Activated CD4-positive, alpha-beta T cell treated with anti-CD3 and anti-CD28 coated beads, Interleukin-2, Interleukin-6, amounts not matched to agents 100 ng/mL and 50 ng/mL, durations not matched to agents 16 hours and 8 hours (primary cell): ENCODE results near the gene PEAK3.
A peak's percentile ranks its signal among the peaks of the same experiment; 100 is the strongest.

Experiments
- DNase-seq: peaks from one replicate; pipeline ENCODE4 v3.0.0-alpha.2; 2020

PEAK3 gene, protein sequence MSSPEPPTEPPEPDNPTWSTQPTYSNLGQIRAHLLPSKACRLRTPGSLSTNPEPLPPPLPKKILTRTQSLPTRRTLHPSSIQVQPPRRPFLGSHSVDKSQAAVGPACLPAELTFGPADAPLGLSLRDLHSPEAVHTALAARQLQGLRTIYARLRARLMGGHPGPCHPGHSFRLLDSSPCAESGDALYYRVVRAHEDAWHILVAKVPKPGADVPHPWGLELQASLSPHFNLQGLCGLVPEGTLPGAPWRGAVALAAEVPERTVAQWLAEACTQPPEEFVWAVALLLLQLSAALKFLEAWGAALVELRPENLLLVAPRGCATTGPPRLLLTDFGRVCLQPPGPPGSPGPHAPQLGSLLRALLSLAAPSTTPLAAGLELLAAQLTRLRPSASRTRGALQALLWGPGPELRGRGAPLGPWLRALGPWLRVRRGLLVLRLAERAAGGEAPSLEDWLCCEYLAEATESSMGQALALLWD

DNA sequence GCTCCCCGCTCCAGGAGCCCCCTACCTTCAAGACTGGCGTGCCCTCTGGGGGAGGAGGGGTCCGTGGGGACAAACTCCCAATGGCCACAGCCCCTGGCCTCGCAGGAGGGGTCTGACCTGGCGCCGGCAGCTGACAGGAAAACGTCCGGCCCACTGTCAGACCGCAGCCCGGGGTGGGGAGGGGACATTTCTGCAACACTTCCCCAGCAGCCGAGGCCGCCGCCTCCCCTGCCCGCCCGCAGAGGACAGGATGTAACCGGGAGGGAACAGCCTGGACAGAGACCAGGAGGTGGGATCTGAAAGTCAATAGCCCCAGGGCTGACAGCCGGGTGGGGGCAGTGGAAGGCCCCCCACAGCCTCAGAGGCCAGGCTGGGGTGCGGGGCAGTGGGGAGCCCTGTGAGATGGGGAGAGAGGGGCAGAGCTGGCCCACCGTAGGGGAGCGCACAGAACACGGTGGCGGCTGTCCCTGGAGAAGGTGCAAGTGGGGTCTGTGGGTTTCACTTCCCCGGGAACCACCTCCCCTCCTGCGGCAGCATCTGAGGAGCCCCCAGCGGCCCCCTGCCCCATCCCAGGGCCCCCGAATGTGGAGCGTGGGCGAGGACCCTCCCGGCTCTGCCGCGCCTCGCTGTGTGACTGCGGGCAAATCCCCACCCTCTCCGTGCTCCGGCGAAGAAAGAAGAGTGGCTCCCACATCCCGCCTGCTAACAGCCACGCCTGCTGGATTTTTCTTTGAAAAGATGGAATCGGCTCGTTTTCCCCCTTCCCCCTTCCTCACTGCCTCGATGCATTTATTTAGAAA is at the start of gene PEAK3:
Gene PEAK3, minus strand, starts transcription at position 114 of the 800 bp plus-strand sequence. CDS start 1,244 bp downstream, outside the sequence.
- DNase-seq = peak; percentile 28

DNA sequence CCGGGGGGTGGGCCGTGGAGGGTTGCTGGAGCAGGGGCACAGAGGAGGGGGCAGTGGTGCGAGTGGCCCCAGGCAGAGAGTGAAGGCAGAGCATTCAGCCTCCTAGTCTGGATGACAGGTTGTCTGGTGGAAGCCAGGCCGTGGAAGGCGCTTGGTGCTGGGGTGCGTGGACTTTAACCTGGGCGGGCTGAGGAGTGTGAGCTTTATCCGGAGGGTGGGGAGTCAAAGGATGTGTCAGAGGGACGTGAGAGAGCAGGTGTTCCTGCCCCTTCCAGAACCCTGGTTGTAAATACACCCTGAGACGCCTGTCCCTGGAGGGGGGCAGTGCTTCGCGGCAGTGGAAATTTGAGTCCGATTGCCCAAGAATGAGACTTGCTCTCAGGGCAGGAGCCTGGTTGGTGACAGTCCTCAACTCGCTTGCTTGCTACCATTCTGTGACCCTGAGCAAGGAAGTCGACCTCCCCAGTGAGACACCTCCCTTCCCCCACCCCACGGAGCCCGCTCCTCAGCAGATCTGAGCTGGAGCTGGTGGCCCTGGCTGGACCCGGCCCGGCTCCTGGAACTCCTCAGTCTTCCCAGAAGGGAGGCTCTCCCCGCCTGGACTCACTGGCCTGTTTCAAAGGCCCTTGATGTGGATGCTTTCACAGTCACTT is 48.8 kb upstream of the PEAK3 start:
- no peak for DNase-seq

DNA sequence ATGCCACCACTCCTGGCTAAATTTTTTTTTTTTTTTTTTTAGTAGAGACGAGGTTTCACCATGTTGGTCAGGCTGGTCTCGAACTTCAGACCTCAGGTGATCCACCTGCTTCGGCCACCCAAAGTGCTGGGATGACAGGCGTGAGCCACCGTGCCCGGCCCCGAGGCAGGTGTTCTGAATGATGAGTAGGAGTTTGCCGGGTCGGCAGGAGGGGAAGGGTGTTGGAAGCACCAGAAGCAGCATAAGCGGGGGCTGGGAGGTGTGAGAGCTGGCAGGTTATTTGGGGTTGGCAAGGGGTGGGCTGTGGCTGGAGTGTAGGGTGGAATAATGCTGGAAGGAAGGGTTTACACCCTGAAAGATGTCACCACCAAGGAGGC is 48.3 kb upstream of the PEAK3 start:
- DNase-seq = no peak

DNA sequence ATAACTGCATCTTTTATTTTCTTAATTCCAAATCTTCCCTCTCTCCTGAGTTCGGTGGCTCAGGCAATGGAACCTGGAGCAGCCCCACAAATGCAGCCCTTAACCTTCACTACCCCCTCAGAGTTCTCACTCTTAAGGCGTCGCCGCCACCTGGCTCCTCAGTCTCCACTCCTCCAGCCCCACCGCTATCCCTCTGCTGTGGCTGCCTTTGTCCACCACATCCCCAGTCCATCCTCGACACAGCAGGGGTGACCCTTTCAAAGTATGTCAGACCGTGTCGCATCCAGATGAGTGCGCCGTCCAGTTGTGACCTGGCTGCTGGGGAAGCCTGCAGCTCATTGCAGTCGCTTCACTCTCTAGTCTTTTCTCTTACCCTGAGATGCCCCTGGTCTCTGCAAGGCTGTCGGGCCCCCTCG is 47.5 kb upstream of the PEAK3 start:
- DNase-seq = no peak

DNA sequence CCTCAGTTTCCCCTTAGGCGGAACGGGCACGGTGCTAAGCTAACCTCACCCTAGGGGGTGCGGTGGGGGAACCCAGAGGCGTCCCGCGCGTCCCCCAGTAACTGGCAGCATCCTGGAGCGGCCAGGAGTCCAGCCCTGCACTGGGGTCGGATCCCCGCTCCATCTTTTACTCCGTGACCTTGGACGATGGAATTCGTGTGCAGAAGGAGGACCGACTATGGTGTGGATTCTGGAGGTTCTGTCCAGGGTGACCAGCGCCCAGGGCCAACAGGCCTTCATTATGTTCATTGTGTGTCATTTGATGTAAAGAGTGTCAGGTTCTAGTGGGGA is 47.1 kb upstream of the PEAK3 start:
- DNase-seq = no peak

DNA sequence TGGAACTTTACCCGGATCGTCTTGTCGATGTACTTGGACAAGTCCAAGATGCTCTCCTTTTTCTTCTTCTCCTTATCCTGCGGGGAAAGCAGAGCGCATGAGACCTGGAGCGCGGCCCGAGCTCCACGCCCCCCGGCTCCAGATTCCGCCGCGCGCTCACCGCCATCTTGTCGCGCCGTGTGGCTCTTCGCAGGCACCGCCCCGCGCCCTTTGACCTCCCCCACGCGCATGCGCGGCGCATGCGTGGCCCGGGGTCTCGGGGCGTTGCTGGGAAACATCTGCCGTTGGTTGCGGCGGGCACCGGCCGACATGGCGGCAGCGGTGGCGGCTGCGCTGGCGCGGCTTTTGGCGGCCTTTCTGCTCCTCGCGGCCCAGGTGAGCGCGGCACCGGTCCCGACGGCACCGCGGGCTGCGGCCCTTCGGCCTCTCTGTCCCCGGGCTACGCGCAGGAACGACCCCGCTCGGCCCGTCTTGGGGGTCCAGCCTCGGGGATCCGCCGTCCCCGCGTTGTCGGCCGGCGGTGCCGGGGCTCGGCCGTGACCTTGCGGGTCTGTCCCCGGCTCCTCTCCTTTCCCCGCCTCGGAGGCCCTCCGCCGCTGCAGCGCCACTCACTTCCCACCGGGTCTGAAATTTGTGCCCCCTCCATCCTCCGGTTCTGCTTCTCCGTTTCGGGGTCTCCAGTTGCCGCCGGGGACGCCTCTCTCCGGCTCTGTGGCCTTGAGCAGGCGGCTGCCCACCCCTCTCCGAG is 46.6 kb upstream of the PEAK3 start, which contains the start of the genes LSM7 and SPPL2B:
Gene LSM7, minus strand, starts transcription at position 186 of the 748 bp plus-strand sequence. Its CDS starts 20 bp downstream, at position 166.
Gene SPPL2B, plus strand, starts transcription at position 284 of the 748 bp plus-strand sequence. Its CDS starts 26 bp downstream, at position 310.
- DNase-seq = peak; percentile 96

DNA sequence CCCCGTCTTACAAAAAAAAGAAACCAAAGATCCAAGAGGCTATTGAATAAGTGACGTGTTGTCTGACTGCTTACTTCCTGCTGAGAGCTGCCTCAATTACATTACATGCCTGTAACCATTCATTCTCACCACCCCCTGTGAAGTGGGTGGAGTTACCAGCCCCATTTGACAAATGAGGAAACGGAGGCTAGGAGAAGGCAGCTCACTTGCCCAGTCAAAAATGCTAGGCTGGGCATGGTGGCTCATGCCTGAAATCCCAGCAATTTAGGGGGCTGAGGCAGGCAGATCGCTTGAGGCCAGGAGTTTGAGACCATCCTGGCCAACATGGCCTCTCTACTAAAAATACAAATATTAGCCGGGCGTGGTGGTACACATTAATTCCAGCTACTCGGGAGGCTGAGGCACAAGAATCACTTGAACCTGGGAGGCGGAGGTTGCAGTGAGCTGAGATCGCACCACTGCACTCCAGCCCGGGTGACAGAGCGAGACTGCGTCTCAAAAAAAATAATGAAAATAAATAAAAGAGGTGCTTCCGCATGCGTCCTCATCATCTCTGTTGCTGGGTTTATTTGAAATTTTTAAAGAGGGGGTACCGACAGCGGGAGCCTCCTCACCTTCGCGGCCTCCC is 45.9 kb upstream of the PEAK3 start:
- DNase-seq = peak; percentile 92

DNA sequence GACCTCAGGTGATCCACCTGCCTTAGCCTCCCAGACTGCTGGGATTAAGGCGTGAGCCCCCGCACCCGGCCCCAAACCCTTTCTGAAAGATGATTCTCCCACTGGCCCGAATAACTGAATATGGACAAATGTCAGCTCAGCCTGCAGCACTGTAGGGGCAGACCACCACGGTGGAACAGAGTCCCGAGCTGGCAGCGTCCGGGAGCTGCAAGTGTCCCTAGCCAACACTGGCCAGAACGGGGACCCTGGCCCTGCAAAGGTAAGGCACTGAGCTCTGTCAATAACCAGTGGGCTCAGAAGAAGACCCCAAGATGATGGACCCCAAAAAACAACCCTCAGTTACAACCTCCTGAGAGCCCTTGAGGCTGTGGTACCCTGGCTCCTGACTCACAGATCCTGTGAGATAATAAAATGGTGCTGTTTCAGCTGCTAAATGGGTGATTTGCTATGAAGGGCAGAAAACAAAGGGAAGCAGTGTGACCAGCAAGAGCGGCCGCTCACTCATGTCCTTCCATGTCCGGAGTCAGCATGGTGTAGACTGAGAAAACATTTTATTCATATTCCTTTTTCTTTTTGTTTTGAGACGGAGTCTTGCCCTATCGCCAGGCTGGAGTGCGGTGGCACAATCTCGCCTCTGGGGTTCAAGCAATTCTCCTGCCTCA is 44.9 kb upstream of the PEAK3 start:
- DNase-seq = no peak

DNA sequence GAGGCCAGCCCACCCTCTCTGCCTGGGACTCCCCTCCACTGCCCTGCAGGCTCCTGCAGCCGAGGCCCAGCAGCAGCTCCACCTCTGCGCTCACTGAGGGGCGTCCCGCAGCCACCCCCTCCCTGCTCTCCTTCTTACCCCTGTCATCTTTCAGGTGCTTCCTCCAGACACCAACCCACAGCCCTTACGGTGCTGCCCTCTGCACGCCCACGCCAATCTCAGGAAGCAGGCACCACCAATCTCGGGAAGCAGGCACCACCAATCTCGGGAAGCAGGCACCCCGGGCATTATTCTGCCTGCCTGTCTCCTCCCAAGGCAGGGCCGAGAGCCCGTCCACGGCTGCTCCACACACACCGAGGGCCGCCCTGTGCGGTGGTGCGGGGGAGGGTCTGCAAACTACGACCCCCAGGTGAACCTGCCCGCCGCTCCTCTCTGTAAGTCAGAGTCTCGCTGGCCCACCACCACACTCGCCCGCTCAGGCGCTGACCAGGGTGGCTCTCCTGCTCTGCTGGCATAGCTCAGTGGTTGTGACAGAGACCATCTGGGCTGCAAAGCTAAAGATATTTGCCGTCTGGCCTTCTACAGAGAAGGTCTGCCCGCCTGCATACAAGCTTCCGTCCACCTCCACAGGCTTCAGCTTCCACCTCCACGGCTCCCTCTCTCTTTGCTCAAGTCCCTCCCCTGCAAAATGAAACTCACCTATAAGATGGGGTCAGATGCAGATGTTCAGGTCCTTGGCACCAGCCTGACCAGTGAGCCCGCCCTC is 43.5 kb upstream of the PEAK3 start:
- no peak for DNase-seq

DNA sequence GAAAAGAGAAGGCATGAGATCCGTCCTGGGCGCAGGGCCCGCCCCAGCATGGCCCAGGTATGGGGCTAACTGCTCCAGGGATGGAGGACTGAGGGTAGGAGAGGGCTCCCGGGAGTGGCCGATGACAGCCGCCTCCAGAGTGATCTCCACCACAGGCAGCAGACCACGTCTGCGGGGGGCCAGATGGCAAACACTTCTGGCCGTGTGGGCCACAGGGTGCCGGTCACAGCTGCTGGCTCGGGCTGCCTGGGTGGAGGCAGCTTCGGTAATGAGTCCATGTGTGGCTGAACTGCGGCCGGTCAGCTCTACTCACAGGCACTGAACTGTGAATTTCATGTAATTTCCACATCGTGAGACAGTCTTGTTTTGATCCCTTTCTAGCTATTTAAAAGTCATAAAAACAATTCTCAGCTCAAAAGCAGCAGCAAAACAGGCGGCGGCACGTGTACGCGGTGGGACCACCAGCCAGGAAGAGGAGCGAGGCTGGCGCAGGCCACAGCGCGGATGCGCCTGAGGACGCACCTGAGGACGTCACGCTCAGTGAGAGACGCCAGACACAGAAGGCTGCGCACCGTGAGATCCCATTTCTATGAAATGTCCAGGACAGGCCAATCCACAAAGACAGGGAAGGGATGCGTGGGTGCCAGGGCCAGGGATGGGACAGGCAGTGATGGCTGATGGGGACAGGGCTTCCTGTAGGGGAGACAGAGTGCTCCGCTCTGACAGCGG is 42.4 kb upstream of the PEAK3 start:
- no peak for DNase-seq

DNA sequence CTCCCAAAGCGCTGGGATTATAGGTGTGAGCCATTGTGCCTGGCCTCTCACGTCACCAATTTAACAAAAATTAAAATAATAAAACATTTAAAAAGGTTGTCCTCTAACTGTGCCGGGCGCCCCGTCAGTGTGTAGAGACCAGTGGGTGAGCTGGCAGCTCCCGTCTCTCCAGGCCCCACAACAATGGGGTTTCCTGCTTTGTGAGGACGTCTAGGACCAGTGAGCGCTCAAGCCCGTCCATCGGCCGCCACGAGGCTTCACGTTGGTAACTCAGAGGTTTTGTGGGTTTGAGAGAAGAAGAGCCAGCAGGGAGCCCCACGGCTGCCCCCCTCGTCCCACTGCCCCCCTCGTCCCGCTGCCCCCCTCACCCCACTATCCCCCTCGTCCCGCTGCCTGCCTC is 41.7 kb upstream of the PEAK3 start:
- DNase-seq = no peak

DNA sequence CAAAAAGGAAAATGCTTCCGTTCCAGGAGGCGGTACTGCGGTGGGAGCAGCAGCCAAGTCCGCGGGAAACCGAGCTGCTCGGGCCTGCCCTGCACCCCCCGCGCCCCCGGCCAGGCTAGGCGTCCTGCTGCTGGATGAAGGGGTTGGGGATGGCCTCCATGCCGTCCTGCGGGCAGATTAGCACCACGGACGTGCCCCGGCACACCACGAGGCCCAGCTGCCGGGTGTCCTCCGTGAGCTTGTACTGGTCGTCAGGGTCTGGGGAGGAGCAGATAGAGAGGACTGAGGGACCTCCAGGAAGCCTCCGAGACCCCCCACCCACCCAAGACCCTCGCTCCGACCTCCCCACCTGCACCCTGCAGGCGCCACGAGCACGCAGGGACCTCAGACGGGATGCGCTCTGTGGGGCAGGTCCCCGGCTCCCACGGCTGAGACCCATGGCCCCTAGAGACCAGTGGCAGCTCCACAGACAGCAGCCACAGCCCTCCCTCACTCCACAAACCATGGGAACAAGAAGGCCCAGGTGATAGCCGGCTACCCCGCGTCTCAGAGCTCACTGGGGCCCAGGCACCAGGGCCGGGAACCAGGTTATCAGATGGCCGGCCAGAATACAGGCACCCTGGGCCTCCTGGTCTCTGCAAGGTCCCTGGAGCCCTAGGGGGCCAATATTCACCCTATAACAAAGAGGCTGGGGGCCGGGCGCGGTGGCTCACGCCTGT is 39.7 kb upstream of the PEAK3 start:
- DNase-seq = no peak

DNA sequence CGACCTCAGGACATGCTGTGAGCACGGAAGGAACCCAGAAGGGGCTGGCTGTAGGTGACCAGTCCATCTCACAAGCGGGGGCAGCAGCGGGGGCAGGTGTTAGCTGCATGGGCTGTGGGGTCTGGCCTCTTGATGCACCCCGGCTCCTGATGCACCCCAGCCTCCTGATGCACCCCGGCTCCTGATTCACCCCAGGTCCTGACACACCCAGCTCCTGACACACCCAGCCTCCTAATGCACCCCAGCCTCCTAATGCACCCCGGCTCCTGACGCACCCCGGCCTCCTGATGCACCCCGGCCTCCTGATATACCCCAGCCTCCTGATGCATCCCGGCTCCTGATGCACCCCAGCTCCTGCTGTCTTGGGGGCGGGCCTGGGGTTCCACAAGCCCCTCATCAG is 39.0 kb upstream of the PEAK3 start:
- no peak for DNase-seq

DNA sequence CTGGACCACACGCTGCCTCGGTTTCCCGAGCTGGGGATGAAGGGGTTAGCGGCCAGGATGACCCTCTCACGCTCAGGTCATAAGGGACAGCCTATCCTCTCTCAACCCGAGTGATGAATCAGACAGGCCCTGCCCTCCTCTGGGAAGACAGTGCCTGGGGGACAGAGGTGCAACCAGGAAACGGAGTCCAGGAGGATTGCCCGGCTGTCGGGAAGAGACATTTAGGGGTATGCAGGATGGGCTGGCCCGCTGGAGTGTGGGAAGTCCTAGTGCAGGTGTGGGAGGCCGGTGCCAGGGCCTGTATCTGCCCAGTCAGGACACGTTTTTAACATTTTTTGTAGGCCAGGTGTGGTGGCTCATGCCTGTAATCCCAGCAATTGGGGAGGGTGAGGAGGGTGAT is 38.1 kb upstream of the PEAK3 start:
- no peak for DNase-seq

DNA sequence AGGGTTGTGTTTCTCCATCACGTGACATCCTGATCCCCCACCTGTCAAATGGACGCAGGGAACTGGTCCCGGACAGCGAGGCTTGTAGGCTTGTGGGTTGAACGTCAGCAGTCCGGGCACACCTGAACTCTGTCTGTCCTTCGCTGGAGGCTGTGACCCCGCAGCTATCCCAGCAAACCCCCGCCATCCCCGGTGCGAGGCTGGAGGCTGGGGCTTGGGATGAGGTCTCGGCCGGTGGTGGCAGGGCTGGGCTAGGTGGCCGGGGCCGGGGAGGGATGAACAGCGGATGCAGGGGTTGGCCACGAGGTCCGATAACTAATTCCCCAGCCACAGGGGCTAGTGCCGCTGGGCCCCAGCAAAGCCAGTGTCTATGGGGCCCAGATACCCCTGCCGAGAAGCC is 37.6 kb upstream of the PEAK3 start:
- no peak for DNase-seq

DNA sequence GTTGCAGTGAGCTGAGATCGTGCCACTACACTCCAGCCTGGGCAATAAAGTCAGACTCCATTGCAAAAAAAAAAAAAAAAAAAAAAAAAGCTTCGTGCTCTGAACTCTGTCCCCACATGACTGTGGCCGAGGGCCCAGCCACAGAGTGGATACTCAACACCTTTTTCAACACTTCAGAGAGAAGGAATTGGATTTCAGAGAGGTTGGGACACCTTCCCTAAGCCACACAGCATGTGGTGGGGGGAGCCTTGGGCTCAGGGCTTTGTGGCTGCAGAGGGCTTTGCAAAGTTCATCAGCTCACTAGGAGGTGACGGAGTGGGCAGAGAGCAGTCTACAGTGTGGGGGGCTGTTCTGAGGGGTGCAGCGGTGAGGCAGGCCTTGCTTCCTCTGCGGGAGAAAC is 36.9 kb upstream of the PEAK3 start:
- no peak for DNase-seq

DNA sequence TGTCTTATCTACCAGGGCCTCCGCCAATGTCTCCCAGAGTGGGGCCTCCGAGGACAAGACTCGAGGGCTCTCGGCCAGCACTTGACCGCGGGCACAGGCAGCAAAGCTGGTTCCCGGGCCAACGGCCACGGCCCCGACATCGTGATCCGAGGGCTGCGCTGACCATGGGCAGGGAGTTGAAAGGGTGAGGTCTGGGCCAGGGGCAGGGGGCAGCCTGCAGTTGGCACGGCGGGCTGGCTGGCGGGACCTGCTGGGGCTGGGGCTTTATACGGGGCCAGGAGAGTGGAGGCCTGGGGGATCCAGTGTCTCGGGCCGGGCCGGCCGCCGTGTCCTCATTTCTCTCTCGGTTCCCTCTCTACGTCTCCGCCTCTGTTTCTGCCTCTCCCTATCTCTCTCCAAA is 35.8 kb upstream of the PEAK3 start:
- no peak for DNase-seq

DNA sequence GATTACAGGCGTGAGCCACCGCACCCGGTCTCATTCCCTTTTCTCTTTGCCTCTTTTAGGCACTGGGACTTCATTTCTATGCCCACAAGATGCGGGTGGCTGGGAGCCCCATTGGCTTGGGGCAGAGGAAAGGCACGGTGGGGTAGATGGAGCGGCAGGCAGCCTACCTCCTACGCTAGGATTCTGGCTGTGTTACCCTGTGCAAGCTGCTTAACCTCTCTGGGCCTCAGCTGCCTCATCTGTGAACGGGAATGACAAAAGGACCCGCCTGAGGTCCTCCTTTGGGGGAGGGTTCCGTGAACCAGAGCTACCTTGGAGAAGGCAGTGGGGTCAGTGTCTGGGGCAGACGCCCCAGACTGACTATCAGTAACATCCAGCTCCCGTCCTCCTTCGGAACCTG is 35.3 kb upstream of the PEAK3 start:
- DNase-seq = no peak

DNA sequence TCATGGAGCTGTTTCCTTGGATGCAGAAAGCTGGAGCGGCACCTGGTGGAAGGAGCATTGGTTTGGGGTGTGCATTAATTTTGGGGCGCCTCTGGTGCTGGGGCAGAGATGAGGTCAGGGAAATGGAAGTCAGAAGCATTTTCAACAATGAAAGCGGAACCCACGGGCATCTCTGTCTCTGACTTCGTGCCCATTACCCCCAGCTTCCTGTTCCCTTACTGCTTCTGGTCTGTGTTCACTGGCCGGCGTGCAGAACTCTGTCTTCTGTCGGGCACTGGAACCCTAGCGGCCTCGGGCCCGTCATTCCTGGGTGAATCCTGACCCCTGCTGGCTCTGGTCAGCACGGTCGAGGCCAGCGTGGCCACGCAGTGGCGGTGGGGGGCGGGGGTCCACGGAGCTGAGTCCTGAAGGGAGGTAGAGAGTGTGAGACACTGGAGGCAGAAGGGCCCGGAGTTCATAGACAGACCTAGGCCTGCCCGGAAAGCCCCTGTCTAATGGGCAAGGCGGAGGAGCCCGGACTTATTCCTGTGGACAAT is 33.9 kb upstream of the PEAK3 start:
- DNase-seq = no peak
